IMR-90 (cell line): Measurements from ENCODE around the gene PDZRN3. TPM values are rescaled to one million over a fixed set of nuclear protein-coding genes. Genes with fewer than 3 reads are reported as not detected.

Experiments used
- ATAC-seq: fragments of 200-7000 bp; cut with Tn5 transposase; 2 replicates; pipeline ENCODE4 v1.9.1; 2020; ENCODE audit warnings: low read depth, mild to moderate bottlenecking, moderate library complexity
- BruUV-seq: library from RNA; stranded (reverse); fragments of 400-500 nt; replicated peaks from 2 replicates; lab custom pipeline; 2021; lab: Mats Ljungman, UMichigan
- CTCF ChIA-PET: fragments of 300-600 bp; formaldehyde crosslinking; extraction: SDS; loops from one replicate; lab custom pipeline; 2021; ENCODE audit warnings: antibody characterized with exemption; lab: Yijun Ruan, JAX
- POLR2A ChIA-PET: fragments of 300-600 bp; sonication (Branson Sonifier 250); formaldehyde crosslinking; loops from one replicate; lab custom pipeline; 2022; ENCODE audit warnings: antibody characterized with exemption; ENCODE audit not compliant: unreplicated experiment; lab: Charles Lee
- DNase-seq: peaks from one replicate; pipeline ENCODE4 v3.0.0; 2013
- H2AFZ ChIP-seq: replicated peaks from 2 replicates; pipeline ENCODE3; 2013; ENCODE audit warnings: low read length, mild to moderate bottlenecking; ENCODE audit not compliant: poor library complexity
- H2AK5ac ChIP-seq: 2 replicates; pipeline ENCODE4 v1.6.1; 2013; ENCODE audit warnings: low read depth, low read length, inconsistent platforms
- H2AK9ac ChIP-seq: replicated peaks from 2 replicates; pipeline ENCODE3; 2013; ENCODE audit warnings: mild to moderate bottlenecking, low read depth, low read length, moderate library complexity; ENCODE audit not compliant: poor library complexity
- H2BK120ac ChIP-seq: 2 replicates; pipeline ENCODE4 v1.6.1; 2013; ENCODE audit warnings: low read depth, low read length, inconsistent platforms
- H2BK15ac ChIP-seq: 3 replicates; pipeline ENCODE4 v1.6.1; 2013; ENCODE audit warnings: low read depth, low read length, inconsistent platforms
- H2BK20ac ChIP-seq: 2 replicates; pipeline ENCODE4 v1.6.1; 2013; ENCODE audit warnings: low read depth, mild to moderate bottlenecking, inconsistent platforms, low read length, moderate library complexity
- H2BK5ac ChIP-seq: 2 replicates; pipeline ENCODE4 v1.6.1; 2013; ENCODE audit warnings: mild to moderate bottlenecking, low read depth, low read length, inconsistent platforms; ENCODE audit not compliant: poor library complexity, severe bottlenecking
- H3K14ac ChIP-seq: replicated peaks from 2 replicates; pipeline ENCODE4 v1.6.1; 2013; ENCODE audit warnings: low read depth, low read length, inconsistent platforms
- H3K18ac ChIP-seq: 2 replicates; pipeline ENCODE4 v1.6.1; 2013; ENCODE audit warnings: low read depth, low read length, control low read depth
- H3K23ac ChIP-seq: 2 replicates; pipeline ENCODE4 v1.6.1; 2013; ENCODE audit warnings: low read depth, low read length, inconsistent platforms
- H3K27ac ChIP-seq: 2 replicates; pipeline ENCODE4 v1.5.1; 2013; ENCODE audit warnings: mild to moderate bottlenecking, control low read depth, low read length; ENCODE audit not compliant: insufficient read depth
- H3K27me3 ChIP-seq: 2 replicates; pipeline ENCODE4 v1.6.1; 2013; ENCODE audit warnings: low read length; ENCODE audit not compliant: control insufficient read depth, insufficient read depth
- H3K36me3 ChIP-seq: 2 replicates; pipeline ENCODE4 v1.6.1; 2013; ENCODE audit warnings: low read length, mixed read lengths; ENCODE audit not compliant: control insufficient read depth, insufficient read depth
- H3K4ac ChIP-seq: 2 replicates; pipeline ENCODE4 v1.6.1; 2013; ENCODE audit warnings: low read depth, low read length, inconsistent platforms
- H3K4me1 ChIP-seq: 2 replicates; pipeline ENCODE4 v1.6.1; 2013; ENCODE audit warnings: low read length, mixed read lengths; ENCODE audit not compliant: control insufficient read depth, insufficient read depth
- H3K4me2 ChIP-seq: 2 replicates; pipeline ENCODE4 v1.6.1; 2013; ENCODE audit warnings: low read depth, mild to moderate bottlenecking, control low read depth, low read length, moderate library complexity
- H3K4me3 ChIP-seq: 2 replicates; pipeline ENCODE4 v1.5.1; 2013; ENCODE audit warnings: low read depth, mild to moderate bottlenecking, control low read depth, low read length, moderate library complexity; ENCODE audit not compliant: insufficient read depth
- H3K56ac ChIP-seq: 2 replicates; pipeline ENCODE4 v1.6.1; 2013; ENCODE audit warnings: low read length, inconsistent platforms; ENCODE audit not compliant: insufficient read depth; ENCODE audit errors: extremely low read depth
- H3K79me1 ChIP-seq, 2 experiments: 2 replicates each; pipeline ENCODE4 v1.6.1; 2013; ENCODE audit warnings: low read length in 2 of 2, inconsistent platforms in 1 of 2, low read depth in 1 of 2
- H3K9ac ChIP-seq: 2 replicates; pipeline ENCODE4 v1.6.1; 2013; ENCODE audit warnings: low read depth, low read length, control low read depth
- H3K9me1 ChIP-seq: 2 replicates; pipeline ENCODE4 v1.6.1; 2013; ENCODE audit warnings: low read length, inconsistent platforms; ENCODE audit not compliant: insufficient read depth
- H3K9me3 ChIP-seq: 2 replicates; pipeline ENCODE4 v1.6.1; 2013; ENCODE audit warnings: low read length; ENCODE audit not compliant: control insufficient read depth, insufficient read depth
- H4K20me1 ChIP-seq: 2 replicates; pipeline ENCODE4 v1.6.1; 2013; ENCODE audit warnings: low read length, inconsistent platforms; ENCODE audit not compliant: insufficient read depth
- H4K5ac ChIP-seq: 2 replicates; pipeline ENCODE4 v1.6.1; 2013; ENCODE audit warnings: mild to moderate bottlenecking, low read depth, low read length, control low read depth
- H4K8ac ChIP-seq, 2 experiments: 2 replicates each; pipeline ENCODE4 v1.6.1; 2013; ENCODE audit warnings: low read depth in 2 of 2, low read length in 2 of 2, control low read depth in 1 of 2, inconsistent platforms in 1 of 2
- H4K91ac ChIP-seq: 2 replicates; pipeline ENCODE4 v1.6.1; 2013; ENCODE audit warnings: low read depth, low read length, inconsistent platforms; ENCODE audit not compliant: insufficient read depth
- BHLHE40 ChIP-seq: fragments of 150-350 bp; IDR thresholded peaks from 2 replicates; pipeline ENCODE4 v1.6.1; 2016; ENCODE audit warnings: mild to moderate bottlenecking, low read depth, low read length
- CEBPB ChIP-seq: IDR thresholded peaks from 2 replicates; pipeline ENCODE4 v1.6.1; 2012; ENCODE audit warnings: low read depth, low read length, improper control_type of control experiment
- CHD1 ChIP-seq: IDR thresholded peaks from 2 replicates; pipeline ENCODE4 v1.6.1; 2012; ENCODE audit warnings: low read depth, low read length, improper control_type of control experiment
- CTCF ChIP-seq: conservative IDR thresholded peaks from 2 replicates; pipeline ENCODE4 v1.5.1; 2012; ENCODE audit warnings: mild to moderate bottlenecking, low read depth, low read length, improper control_type of control experiment
- ELK1 ChIP-seq: fragments of 150-350 bp; IDR thresholded peaks from 2 replicates; pipeline ENCODE4 v1.6.1; 2016; ENCODE audit warnings: low read depth, mild to moderate bottlenecking, low read length, moderate library complexity, borderline replicate concordance
- FOS ChIP-seq: fragments of 150-350 bp; IDR thresholded peaks from 2 replicates; pipeline ENCODE4 v1.6.1; 2016; ENCODE audit warnings: low read depth, low read length
- MAZ ChIP-seq: IDR thresholded peaks from 2 replicates; pipeline ENCODE4 v1.6.1; 2012; ENCODE audit warnings: low read depth, mild to moderate bottlenecking, low read length, improper control_type of control experiment, moderate library complexity, borderline replicate concordance
- MXI1 ChIP-seq: IDR thresholded peaks from 2 replicates; pipeline ENCODE4 v1.6.1; 2012; ENCODE audit warnings: low read depth, mild to moderate bottlenecking, low read length, moderate library complexity, borderline replicate concordance
- NFE2L2 ChIP-seq: fragments of 150-350 bp; IDR thresholded peaks from 2 replicates; pipeline ENCODE4 v1.6.1; 2016; ENCODE audit warnings: low read depth, mild to moderate bottlenecking, low read length
- POLR2A ChIP-seq: IDR thresholded peaks from 2 replicates; pipeline ENCODE4 v1.6.1; 2012; ENCODE audit warnings: mild to moderate bottlenecking, low read depth, low read length
- RAD21 ChIP-seq: IDR thresholded peaks from 2 replicates; pipeline ENCODE4 v1.6.1; 2012; ENCODE audit warnings: low read length, improper control_type of control experiment
- SMC3 ChIP-seq: fragments of 150-350 bp; IDR thresholded peaks from 2 replicates; pipeline ENCODE4 v1.6.1; 2016; ENCODE audit warnings: low read depth, mild to moderate bottlenecking, antibody characterized with exemption, low read length, moderate library complexity
- USF2 ChIP-seq: fragments of 150-350 bp; IDR thresholded peaks from 2 replicates; pipeline ENCODE4 v1.6.1; 2017; ENCODE audit warnings: mild to moderate bottlenecking, antibody characterized with exemption, low read length, low read depth
- WGBS, 2 experiments: methylation state at CpG; one replicate each; pipeline versions ENCODE4 v1.1.5 to v1.1.7; 2013; ENCODE audit warnings: missing lambda C conversion rate in 2 of 2; ENCODE audit not compliant: insufficient read length in 1 of 2; ENCODE audit errors: extremely low coverage in 2 of 2; 5-methylcytosine and 5-hydroxymethylcytosine counted together
- dilution Hi-C: fragments of 300-500 bp; cut with HindIII; formaldehyde crosslinking; loops from one replicate; pipeline ENCODE4 v1.14.3; 2018; ENCODE audit warnings: low sequenced_read_pairs; ENCODE audit not compliant: unreplicated experiment
- in situ Hi-C: fragments of 300-500 bp; cut with MboI; formaldehyde crosslinking; loops from 3 replicates; pipeline ENCODE4 v1.14.3; 2019; ENCODE audit warnings: low sequenced_read_pairs, inconsistent platforms, mixed read lengths
- intact Hi-C: fragments of 100-400 bp; cut with micrococcal nuclease; formaldehyde crosslinking; loops from 2 replicates; pipeline ENCODE4 v1.10.0; 2022
- polyA plus RNA-seq, 3 experiments: library from polyadenylated mRNA; depleted of rRNA; stranded (reverse); fragments of >200 nt; gene quantifications; 2 replicates each; pipeline ENCODE4 v1.2.3, GENCODE V29; 2012; ENCODE audit warnings: low replicate concordance in 1 of 3
- total RNA-seq: library from RNA; depleted of rRNA; stranded (reverse); fragments of >200 nt; gene quantifications from 2 replicates; pipeline ENCODE4 v1.2.3, GENCODE V29; 2012

Gene PDZRN3
- total and polyA plus RNA-seq, 2 of the 4 experiments (the other 2 are of a cell fraction) = 9.4 to 17.0 TPM

- no peak overlapping the region for H3K27ac ChIP-seq
- dilution Hi-C loops = no loop called here
Measured at GRCh38 chr3:73433687-73434086, 191.1 kb downstream of the PDZRN3 start.

More at GRCh38 chr3:73433687-73434086, 191.1 kb downstream of the PDZRN3 start:
- in situ Hi-C loops (loop anchor here (5.0 kb wide), 1 partner anchor 331 kb away; no protein-coding TSS in a partner anchor), intact Hi-C loops (loop anchor here (10.0 kb wide), 1 partner anchor 189 kb away; no protein-coding TSS in a partner anchor)
- Histone ChIP-seq H2AK5ac (no peak overlapping the region), H3K23ac (no peak overlapping the region), H2AFZ (peak overlapping the region; percentile 45), H3K9me1 (peaks cover 1% of the 10 kb centered on the region; the same call in 1 of the 2 replicates), H2BK120ac (no peak overlapping the region), H3K79me1 (0 out of 4 replicates have a peak, but pooled peaks cover 0 to 4% of the 10 kb centered on the region in 2 experiments), H4K20me1 (peaks cover 18% of the 10 kb centered on the region; the same call in 1 of the 2 replicates), H3K4ac (no peak overlapping the region), H2BK20ac (no peak overlapping the region), H3K4me1 (no peaks in the 10 kb centered on the region; the same call in none of the 2 replicates), H3K9ac (no peak overlapping the region), H3K36me3 (no peaks in the 10 kb centered on the region; the same call in 1 of the 2 replicates), H2AK9ac (no peak overlapping the region), H3K14ac (no peak overlapping the region), H3K56ac (no peak overlapping the region), H2BK15ac (no peak overlapping the region), H4K91ac (no peak overlapping the region), H4K5ac (no peak overlapping the region), H2BK5ac (no peak overlapping the region), H4K8ac (no peak overlapping the region), H3K4me3 (no peak overlapping the region), H3K27me3 (no peaks in the 10 kb centered on the region; the same call in 1 of the 2 replicates), H3K9me3 (no peaks in the 10 kb centered on the region), H3K18ac (no peak overlapping the region), H3K4me2 (0 out of 2 replicates have a peak overlapping the region, but pooled peaks have one; percentile 22)
- ChIA-PET POLR2A (no interaction called here), CTCF (interaction anchor here (0.6 kb wide), 1 partner anchor 98 kb away, joined by 5 read pairs; no protein-coding TSS in a partner anchor)
- BruUV-seq = no TSS peak
- ATAC-seq (no peak), DNase-seq (peak; percentile 30)
- TF ChIP-seq ELK1 (no peak), BHLHE40 (no peak; the same call in 1 of the 2 replicates), NFE2L2 (no peak), RAD21 (no peak), SMC3 (no peak), USF2 (no peak), CTCF (no peak), FOS (no peak), CHD1 (no peak), CEBPB (no peak), MAZ (no peak), MXI1 (no peak), POLR2A (no peak)
- WGBS, 2 experiments = 26% methylated on average over 13 of the region's 14 CpGs; no CpG with 5 or more reads in 1 of the 2 experiments
